ENCODE data around the gene TSPAN9.

The TSPAN9 gene

DNA sequence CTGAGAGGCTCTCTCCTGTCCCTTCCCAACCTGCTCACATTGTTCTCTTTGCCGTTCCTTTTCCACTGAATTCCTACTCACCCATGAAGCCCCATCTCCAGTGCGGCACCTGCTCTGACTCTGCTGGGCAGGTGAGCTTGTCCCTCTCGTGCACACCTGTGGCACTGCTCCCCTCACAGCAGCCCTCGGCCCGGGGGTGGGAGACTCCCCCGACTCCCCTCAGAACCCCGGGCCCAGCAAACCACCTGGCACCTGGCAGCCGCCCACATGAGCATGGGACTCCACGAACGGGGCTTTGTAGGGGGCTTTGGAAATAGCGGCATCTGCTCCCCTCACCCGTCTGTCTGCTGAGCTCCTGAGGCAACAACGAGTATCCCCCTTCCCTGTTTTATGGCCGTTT, 251.4 kb downstream of the TSPAN9 start:
- Histone ChIP-seq H3K4me3 (no peak overlapping the region), H3K9me3 (replicated peaks in 1 of 11) (peaks cover 0 to 8% (median 0%) of the 10 kb centered on the region in 11 experiments; a peak in 2 of 22 replicates), H3K9ac (no peak overlapping the region), H3K27ac (no peak overlapping the region), H4K20me1 (peaks cover 0 to 17% (median 0%) of the 10 kb centered on the region in 11 experiments; a peak in 2 of 22 replicates), H3K4me2 (no peak overlapping the region), H3K36me3 (no peaks in the 10 kb centered on the region), H3K27me3 (no peaks in the 10 kb centered on the region), H3K4me1 (0 out of 20 replicates have a peak, but pooled peaks cover 0 to 4% (median 0%) of the 10 kb centered on the region in 10 experiments)
- no peak for TF ChIP-seq Cebpa-rat (IDR thresholded peaks at IDR 0.05)

DNA sequence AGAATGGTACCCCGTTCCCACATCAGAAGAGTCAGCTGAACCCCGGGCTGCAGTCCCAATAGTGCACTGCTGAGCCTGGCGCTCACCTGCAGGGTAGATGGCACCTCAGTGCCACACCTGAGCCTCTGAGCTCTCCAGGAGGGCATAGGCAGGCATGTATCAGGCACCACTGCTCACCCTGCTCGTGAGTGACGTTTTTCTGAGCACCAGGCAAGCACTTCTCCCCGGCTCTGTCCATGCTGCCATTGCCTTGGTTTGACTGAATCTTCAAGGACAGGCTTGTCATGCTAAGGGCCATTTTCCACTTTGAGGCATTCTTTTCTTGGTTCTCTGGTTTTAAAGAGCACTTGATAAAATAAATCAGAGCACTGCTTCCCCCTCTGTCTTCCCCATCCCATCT, 252.2 kb downstream of the TSPAN9 start:
- no peak overlapping the region for H3K4me2 ChIP-seq
- no peaks in the 10 kb centered on the region for H3K36me3 ChIP-seq
- H3K27ac ChIP-seq: no peak overlapping the region
- TF ChIP-seq Cebpa-rat (IDR thresholded peaks at IDR 0.05): no peak
- H4K20me1 ChIP-seq: peaks cover 0 to 17% (median 0%) of the 10 kb centered on the region in 11 experiments; a peak in 2 of 22 replicates
- no peak overlapping the region for H3K9ac ChIP-seq
- H3K27me3 ChIP-seq: no peaks in the 10 kb centered on the region
- H3K4me1 ChIP-seq: 0 out of 20 replicates have a peak, but pooled peaks cover 0 to 4% (median 0%) of the 10 kb centered on the region in 10 experiments
- H3K9me3 ChIP-seq (replicated peaks in 1 of 11): peaks cover 0 to 8% (median 0%) of the 10 kb centered on the region in 11 experiments; a peak in 2 of 22 replicates
- H3K4me3 ChIP-seq: no peak overlapping the region

DNA sequence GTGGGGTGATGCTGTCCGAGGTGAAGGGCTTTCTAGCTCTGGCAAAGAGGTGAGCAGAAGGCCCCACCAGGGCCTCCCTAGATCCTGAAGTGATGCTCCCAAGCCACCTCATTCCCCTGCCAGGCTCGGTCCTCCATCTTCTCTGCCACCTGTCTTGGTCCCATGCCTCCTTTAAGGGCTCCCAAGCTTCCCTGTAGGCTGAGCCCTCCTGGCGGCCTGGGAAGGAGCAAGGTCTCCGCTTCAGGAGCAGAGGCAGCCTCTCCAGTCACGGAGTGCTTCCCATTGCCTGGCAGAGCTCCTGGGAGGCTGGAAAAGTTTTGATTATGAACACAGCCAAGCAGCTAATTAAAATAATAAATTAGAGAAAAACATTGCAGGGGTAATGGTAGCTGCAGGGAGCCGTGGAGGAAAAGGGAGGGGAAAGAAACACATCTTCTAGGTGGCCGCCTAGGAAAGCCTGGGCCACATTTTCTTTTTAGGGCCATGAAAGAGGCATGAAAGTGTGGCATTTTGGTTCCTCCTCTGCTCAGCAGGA, 253.9 kb downstream of the TSPAN9 start:
- no peak overlapping the region for H3K4me3 ChIP-seq
- H3K36me3 ChIP-seq: no peaks in the 10 kb centered on the region
- no peak overlapping the region for H3K9ac ChIP-seq
- no peak overlapping the region for H3K27ac ChIP-seq
- no peak overlapping the region for H3K4me2 ChIP-seq
- no peak for TF ChIP-seq Cebpa-rat (IDR thresholded peaks at IDR 0.05)
- peaks cover 0 to 17% (median 0%) of the 10 kb centered on the region in 11 experiments; a peak in 2 of 22 replicates for H4K20me1 ChIP-seq
- no peaks in the 10 kb centered on the region for H3K27me3 ChIP-seq
- H3K9me3 ChIP-seq (replicated peaks in 1 of 11): peaks cover 0 to 8% (median 0%) of the 10 kb centered on the region in 11 experiments; a peak in 2 of 22 replicates
- 0 out of 20 replicates have a peak, but pooled peaks cover 0 to 4% (median 0%) of the 10 kb centered on the region in 10 experiments for H3K4me1 ChIP-seq

DNA sequence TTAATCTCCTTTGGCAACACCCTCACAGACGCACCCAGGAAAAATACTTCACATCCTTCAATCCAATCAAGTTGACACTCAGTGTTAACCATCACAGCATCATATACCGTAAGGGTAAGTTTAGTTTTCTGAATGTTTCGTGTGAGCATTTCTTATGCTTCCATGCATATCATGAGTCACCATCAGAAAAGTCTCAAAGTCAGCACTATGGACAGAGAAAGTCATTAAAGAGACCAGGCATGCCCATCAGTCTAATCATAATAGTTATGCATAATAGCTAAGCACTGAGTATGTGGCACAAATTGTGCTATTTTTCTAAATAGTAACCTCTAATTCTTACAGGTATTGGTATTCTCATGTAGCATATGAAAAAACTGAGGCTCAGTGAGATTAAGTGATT, 255.0 kb downstream of the TSPAN9 start:
- peaks cover 0 to 7% (median 0%) of the 10 kb centered on the region in 11 experiments; a peak in 2 of 22 replicates for H4K20me1 ChIP-seq
- peaks cover 0 to 8% (median 0%) of the 10 kb centered on the region in 11 experiments; a peak in 2 of 22 replicates for H3K9me3 ChIP-seq (replicated peaks in 1 of 11)
- H3K9ac ChIP-seq: no peak overlapping the region
- no peak for TF ChIP-seq Cebpa-rat (IDR thresholded peaks at IDR 0.05)
- H3K4me1 ChIP-seq: no peaks in the 10 kb centered on the region
- H3K36me3 ChIP-seq: no peaks in the 10 kb centered on the region
- no peak overlapping the region for H3K27ac ChIP-seq
- H3K4me2 ChIP-seq: no peak overlapping the region
- H3K27me3 ChIP-seq: no peaks in the 10 kb centered on the region
- no peak overlapping the region for H3K4me3 ChIP-seq

DNA sequence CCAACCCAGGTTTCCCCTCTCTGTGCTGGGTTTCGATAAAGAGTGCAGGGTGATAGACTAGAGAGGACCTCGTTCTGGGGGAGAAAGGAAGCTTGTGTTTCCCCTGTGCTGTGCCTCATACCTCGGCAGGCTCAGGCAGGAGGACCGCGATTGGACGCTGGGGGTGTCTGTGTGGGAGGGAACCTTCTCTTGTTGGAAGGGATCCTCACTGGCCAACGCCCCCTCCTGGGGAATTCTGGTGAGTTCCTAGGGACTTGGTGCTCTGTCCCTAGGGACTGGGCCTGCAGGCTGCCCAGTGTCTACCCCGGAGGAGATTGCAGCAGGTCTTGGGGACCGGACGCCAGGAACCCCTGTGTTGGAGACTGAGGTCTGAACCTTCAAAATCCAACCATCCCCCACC, 256.4 kb downstream of the TSPAN9 start:
- Histone ChIP-seq H3K9ac (no peak overlapping the region), H3K36me3 (no peaks in the 10 kb centered on the region), H3K9me3 (replicated peaks in 1 of 11) (peaks cover 0 to 8% (median 0%) of the 10 kb centered on the region in 11 experiments; a peak in 2 of 22 replicates), H3K4me1 (no peaks in the 10 kb centered on the region), H3K27me3 (no peaks in the 10 kb centered on the region), H3K4me3 (no peak overlapping the region), H3K27ac (no peak overlapping the region), H3K4me2 (no peak overlapping the region), H4K20me1 (peaks cover 0 to 3% (median 0%) of the 10 kb centered on the region in 11 experiments; a peak in 2 of 22 replicates)
- no peak for TF ChIP-seq Cebpa-rat (IDR thresholded peaks at IDR 0.05)

DNA sequence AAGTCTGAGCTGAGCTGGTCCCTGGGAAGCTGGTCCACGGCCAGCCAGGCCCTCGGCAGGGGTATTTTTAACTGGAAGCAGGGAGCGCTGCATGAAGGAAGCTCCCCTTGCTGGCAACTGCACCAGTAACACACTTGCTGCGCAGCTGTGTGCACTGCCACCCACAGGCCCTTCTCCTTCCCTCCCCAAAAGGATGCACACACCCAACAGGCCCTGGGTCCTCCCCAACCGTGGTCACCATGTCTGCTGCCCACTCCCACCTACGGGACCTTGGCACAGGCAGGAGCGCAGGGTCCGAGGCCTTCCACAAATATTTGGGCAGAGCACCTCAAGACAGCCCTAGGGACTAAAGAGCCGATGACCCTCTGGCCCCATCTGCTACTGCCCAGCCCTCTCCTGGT, 256.8 kb downstream of the TSPAN9 start:
- Histone ChIP-seq H3K4me1 (no peaks in the 10 kb centered on the region), H3K4me2 (no peak overlapping the region)
- TF ChIP-seq Cebpa-rat (IDR thresholded peaks at IDR 0.05): no peak

DNA sequence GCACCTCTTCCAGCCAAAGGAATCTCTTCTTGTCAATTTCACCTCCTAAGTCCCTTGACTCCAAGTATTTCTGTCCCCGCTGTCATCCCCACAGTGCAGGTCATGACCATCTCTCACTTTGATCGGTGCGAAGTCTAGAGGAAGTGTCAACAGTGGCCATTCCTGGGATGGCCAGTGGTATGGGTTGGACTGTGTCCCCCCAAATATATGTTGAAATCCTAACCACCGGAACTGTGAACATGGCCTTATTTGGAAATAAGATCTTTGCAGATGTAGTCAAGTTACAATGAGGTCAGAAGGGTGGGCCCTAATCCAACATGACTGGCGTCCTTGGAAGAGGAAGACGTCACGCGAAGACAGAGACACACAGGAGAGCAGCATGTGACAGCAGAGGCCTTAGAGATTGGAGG, 257.9 kb downstream of the TSPAN9 start:
- Histone ChIP-seq H3K9ac (no peak overlapping the region), H3K4me1 (no peaks in the 10 kb centered on the region), H3K27ac (no peak overlapping the region), H3K27me3 (no peaks in the 10 kb centered on the region), H3K4me2 (no peak overlapping the region), H3K4me3 (no peak overlapping the region), H4K20me1 (no peaks in the 10 kb centered on the region; a peak in 1 of 22 replicates), H3K9me3 (replicated peaks in 1 of 11) (peaks cover 0 to 7% (median 0%) of the 10 kb centered on the region in 11 experiments; a peak in 2 of 22 replicates), H3K36me3 (no peaks in the 10 kb centered on the region)
- TF ChIP-seq Cebpa-rat (IDR thresholded peaks at IDR 0.05): no peak

More for the DNA sequence above, 256.8 kb downstream of the TSPAN9 start:
- H3K36me3 ChIP-seq: no peaks in the 10 kb centered on the region
- H4K20me1 ChIP-seq: no peaks in the 10 kb centered on the region; a peak in 1 of 22 replicates
- H3K27ac ChIP-seq: no peak overlapping the region
- no peak overlapping the region for H3K4me3 ChIP-seq
- H3K9ac ChIP-seq: no peak overlapping the region
- H3K27me3 ChIP-seq: no peaks in the 10 kb centered on the region
- peaks cover 0 to 8% (median 0%) of the 10 kb centered on the region in 11 experiments; a peak in 2 of 22 replicates for H3K9me3 ChIP-seq (replicated peaks in 1 of 11)
